Right lobe of liver (tissue), 6 donors: ENCODE results near the gene KLF5. TPM values are rescaled to one million over a fixed set of nuclear protein-coding genes. Genes with fewer than 3 reads are reported as not detected.

Source experiments
- ATAC-seq, 4 donors: fragments of 200-7000 bp; cut with Tn5 transposase; one replicate each; pipeline ENCODE4 v1.9.1; 2020; ENCODE audit warnings: mild to moderate bottlenecking in 4 of 4, moderate library complexity in 4 of 4
- DNase-seq, 3 donors: peaks; one replicate each; pipeline ENCODE4 v3.0.0-alpha.2; 2020
- H3K27ac ChIP-seq, 3 donors: fragments of 200-600 bp; one replicate each; pipeline ENCODE4 v1.8.0; 2022
- H3K27me3 ChIP-seq, 2 donors: fragments of 200-600 bp; one replicate each; pipeline ENCODE4 v1.8.0; 2022
- H3K36me3 ChIP-seq, 4 donors: fragments of 200-600 bp; sonication (generic) in 1 of 4; one replicate each; pipeline versions ENCODE4 v1.5.1 to v1.8.0; 2017 to 2022; ENCODE audit warnings: control low read depth in 1 of 4
- H3K4me1 ChIP-seq, 4 donors: fragments of 200-600 bp; sonication (generic) in 1 of 4; one replicate each; pipeline versions ENCODE4 v1.5.1 to v1.8.0; 2017 to 2022; ENCODE audit warnings: control low read depth in 1 of 4
- H3K4me3 ChIP-seq, 3 donors: fragments of 200-600 bp; one replicate each; pipeline ENCODE4 v1.8.0; 2022
- H3K9me3 ChIP-seq, 4 donors: fragments of 200-600 bp; sonication (generic) in 1 of 4; one replicate each; pipeline versions ENCODE4 v1.5.1 to v1.8.0; 2017 to 2022; ENCODE audit warnings: control low read depth in 1 of 4
- POLR2A ChIP-seq: fragments of 450-650 bp; IDR thresholded peaks from one replicate; pipeline ENCODE4 v1.6.1; 2017; ENCODE audit warnings: antibody characterized with exemption, mild to moderate bottlenecking
- WGBS: methylation state at CpG from one replicate; pipeline ENCODE4 v1.1.6; 2018; ENCODE audit warnings: low coverage, low lambda C conversion rate; ENCODE audit not compliant: insufficient coverage; ENCODE audit errors: missing lambda C conversion rate; 5-methylcytosine and 5-hydroxymethylcytosine counted together
- intact Hi-C, 2 donors: fragments of 100-400 bp; cut with DNase I; formaldehyde crosslinking; loops; one replicate each; pipeline versions ENCODE4 v1.11.2 to v1.14.1; 2022
- total RNA-seq, 6 experiments: library from RNA; depleted of rRNA in 2 of 6; stranded (reverse); fragments of >200 nt in 2 of 6; fragmentation: NEBNext Ultra II Directional in 3 of 6; extraction: Animal tissue kit (Norgen Biotek cat#: 25700) in 3 of 6; gene quantifications; one replicate each; pipeline versions ENCODE4 v1.1.0 to v1.2.4, GENCODE V29; 2016 to 2023
- TF ChIP-seq, protein P1 (sequence below), 4 donors: fragments of 200-600 bp in 3 of 4; fragments of 450-650 bp in 1 of 4; IDR thresholded peaks; one replicate each; pipeline versions ENCODE4 v1.5.1 to v1.8.0; 2016 to 2022; ENCODE audit warnings: antibody characterized with exemption in 4 of 4, mild to moderate bottlenecking in 2 of 4
- donor health status: DM: no; HTN: yes; CAD: no.
- donor health status: DM: no; HTN: no; CAD: no.
- donor health status: DM: no; HTN: no; CAD: no.
- donor health status: DM: no; HTN: yes; CAD: no.
- donor health status: DM: no; HTN: yes; CAD: no.

The KLF5 gene
- total RNA-seq, 6 experiments from 2014 or later, result 0.29 to 4.2 (median 0.74) TPM

GRCh38 chr13:73088332-73088935 is 29.6 kb downstream of the KLF5 start:
- ATAC-seq (no peak), DNase-seq (no peak)
- Histone ChIP-seq H3K27me3 (no peaks in the 10 kb centered on the region), H3K27ac (no peak overlapping the region), H3K36me3 (no peaks in the 10 kb centered on the region), H3K9me3 (peaks cover 0 to 4% (median 0%) of the 10 kb centered on the region in 4 donors), H3K4me3 (no peak overlapping the region), H3K4me1 (no peaks in the 10 kb centered on the region)
- TF ChIP-seq, protein P1, sequence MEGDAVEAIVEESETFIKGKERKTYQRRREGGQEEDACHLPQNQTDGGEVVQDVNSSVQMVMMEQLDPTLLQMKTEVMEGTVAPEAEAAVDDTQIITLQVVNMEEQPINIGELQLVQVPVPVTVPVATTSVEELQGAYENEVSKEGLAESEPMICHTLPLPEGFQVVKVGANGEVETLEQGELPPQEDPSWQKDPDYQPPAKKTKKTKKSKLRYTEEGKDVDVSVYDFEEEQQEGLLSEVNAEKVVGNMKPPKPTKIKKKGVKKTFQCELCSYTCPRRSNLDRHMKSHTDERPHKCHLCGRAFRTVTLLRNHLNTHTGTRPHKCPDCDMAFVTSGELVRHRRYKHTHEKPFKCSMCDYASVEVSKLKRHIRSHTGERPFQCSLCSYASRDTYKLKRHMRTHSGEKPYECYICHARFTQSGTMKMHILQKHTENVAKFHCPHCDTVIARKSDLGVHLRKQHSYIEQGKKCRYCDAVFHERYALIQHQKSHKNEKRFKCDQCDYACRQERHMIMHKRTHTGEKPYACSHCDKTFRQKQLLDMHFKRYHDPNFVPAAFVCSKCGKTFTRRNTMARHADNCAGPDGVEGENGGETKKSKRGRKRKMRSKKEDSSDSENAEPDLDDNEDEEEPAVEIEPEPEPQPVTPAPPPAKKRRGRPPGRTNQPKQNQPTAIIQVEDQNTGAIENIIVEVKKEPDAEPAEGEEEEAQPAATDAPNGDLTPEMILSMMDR (IDR thresholded peaks at IDR 0.05), result no peak
- no peak for TF ChIP-seq POLR2A
- 65% methylated on average over 4 of the region's 4 CpGs for WGBS
- intact Hi-C loops, result no loop called here

GRCh38 chr13:73089213-73089612 is 30.4 kb downstream of the KLF5 start:
- Histone ChIP-seq H3K9me3 (peaks cover 0 to 4% (median 0%) of the 10 kb centered on the region in 4 donors), H3K27me3 (no peaks in the 10 kb centered on the region), H3K4me3 (no peak overlapping the region), H3K4me1 (no peaks in the 10 kb centered on the region), H3K36me3 (no peaks in the 10 kb centered on the region), H3K27ac (no peak overlapping the region)
- ATAC-seq, result no peak
- 65% methylated on average over 4 of the region's 4 CpGs for WGBS
- DNase-seq, result no peak
- intact Hi-C loops, result no loop called here
- TF ChIP-seq, protein P1 (IDR thresholded peaks at IDR 0.05), result no peak
- TF ChIP-seq POLR2A, result no peak

- Histone ChIP-seq H3K4me1 (no peaks in the 10 kb centered on the region), H3K27me3 (no peaks in the 10 kb centered on the region), H3K4me3 (no peak overlapping the region), H3K9me3 (peaks cover 0 to 4% (median 0%) of the 10 kb centered on the region in 4 donors), H3K36me3 (no peaks in the 10 kb centered on the region), H3K27ac (no peak overlapping the region)
- peak in 2 of 4 donors; percentile 31 to 95 for ATAC-seq
- no peak for TF ChIP-seq POLR2A
- TF ChIP-seq, protein P1 (IDR thresholded peaks at IDR 0.05), result no peak
- WGBS, result 62% methylated on average over 6 of the region's 8 CpGs
- intact Hi-C loops, result no loop called here
- DNase-seq, result no peak
Observed at GRCh38 chr13:73090116-73090822, 31.5 kb downstream of the KLF5 start.

DNA sequence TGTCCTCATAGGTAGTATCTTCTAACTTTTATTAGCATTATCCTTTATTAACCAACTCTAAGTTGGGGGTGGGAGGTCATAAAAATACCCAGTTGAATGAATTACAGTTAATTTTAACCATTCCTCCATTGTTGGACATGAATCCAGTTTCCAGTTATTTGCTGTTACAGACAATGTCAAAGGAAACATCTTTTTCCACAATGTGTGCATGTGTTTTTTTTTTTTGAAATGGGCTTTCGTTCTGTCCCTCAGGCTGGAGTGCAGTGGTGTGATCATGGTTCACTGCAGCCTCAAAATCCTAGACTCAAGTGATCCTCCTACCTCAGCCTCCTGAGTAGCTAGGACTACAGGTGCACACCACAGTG is 32.0 kb downstream of the KLF5 start:
- H3K4me3 ChIP-seq, result no peak overlapping the region
- ATAC-seq, result no peak
- no peak overlapping the region for H3K27ac ChIP-seq
- TF ChIP-seq, protein P1 (IDR thresholded peaks at IDR 0.05), result no peak
- TF ChIP-seq POLR2A, result no peak
- H3K4me1 ChIP-seq, result no peaks in the 10 kb centered on the region
- intact Hi-C loops, result no loop called here
- WGBS, result 39% methylated on average over 1 of the region's 1 CpG
- no peaks in the 10 kb centered on the region for H3K27me3 ChIP-seq
- H3K9me3 ChIP-seq, result peaks cover 0 to 4% (median 0%) of the 10 kb centered on the region in 4 donors
- no peaks in the 10 kb centered on the region for H3K36me3 ChIP-seq
- no peak for DNase-seq
